ENCODE results near the gene SNRK.

- TF ChIP-seq CTCF (IDR thresholded peaks at IDR 0.05) = no peak
- no peak for TF ChIP-seq POLR2A (IDR thresholded peaks at IDR 0.05; ENCODE audit: low read depth)
- no peak for TF ChIP-seq POLR2AphosphoS5 (IDR thresholded peaks at IDR 0.05)
Observed at GRCh38 chr3:43260412-43260811, 25.9 kb upstream of the SNRK start.

All from esophagus muscularis mucosa (tissue), 3 donors.